GM12878 (cell line): Measurements from ENCODE around the gene IFNLR1. TPM values are rescaled to one million over a fixed set of nuclear protein-coding genes. Genes with fewer than 3 reads are reported as not detected.

ENCODE experiments used
- ATAC-seq: fragments of 200-7000 bp; cut with Tn5 transposase; 3 replicates; pipeline ENCODE4 v1.9.1; 2020; ENCODE audit warnings: mild to moderate bottlenecking, moderate library complexity
- BruUV-seq: library from RNA; stranded (reverse); fragments of 400-500 nt; replicated peaks from 2 replicates; lab custom pipeline; 2021; lab: Mats Ljungman, UMichigan
- CTCF ChIA-PET: fragments of 300-600 bp; sonication (Branson Sonifier 250); formaldehyde crosslinking; extraction: SDS; loops from one replicate; lab custom pipeline; 2021; ENCODE audit warnings: inconsistent platforms; lab: Yijun Ruan, JAX
- POLR2A ChIA-PET: fragments of 350-600 bp; formaldehyde crosslinking; extraction: SDS; loops from one replicate; lab custom pipeline; 2021; ENCODE audit warnings: inconsistent platforms; lab: Charles Lee
- RAD21 ChIA-PET: fragments of 300-600 bp; sonication (Branson Sonifier 250); formaldehyde crosslinking; loops from one replicate; lab custom pipeline; 2023; ENCODE audit warnings: antibody characterized with exemption; ENCODE audit not compliant: unreplicated experiment; lab: Charles Lee
- SMC1A ChIA-PET: fragments of 300-600 bp; sonication (Branson Sonifier 250); formaldehyde crosslinking; loops from one replicate; lab custom pipeline; 2023; ENCODE audit not compliant: unreplicated experiment, uncharacterized antibody; lab: Charles Lee
- DNase-seq: peaks from one replicate; pipeline ENCODE4 v3.0.0-alpha.2; 2011; ENCODE audit warnings: low read depth, low spot score
- FAIRE-seq: peaks from 3 replicates; lab custom pipeline; 2011; peaks lifted over from hg19 to GRCh38; lab: Jason Lieb, UNC
- H2AFZ ChIP-seq: 2 replicates; pipeline ENCODE4 v1.6.0; 2011; ENCODE audit warnings: low read depth, low read length, control low read depth; ENCODE audit not compliant: control insufficient read depth
- H3K27ac ChIP-seq: 2 replicates; pipeline ENCODE4 v1.5.1; 2011; ENCODE audit warnings: control low read depth; ENCODE audit not compliant: control insufficient read depth, insufficient read depth
- H3K27me3 ChIP-seq, 2 experiments: replicated peaks in 1 of 2; 2 replicates each; pipeline versions ENCODE4 v1.6.0 to v1.6.1; 2011; ENCODE audit warnings: low read length in 1 of 2; ENCODE audit not compliant: control insufficient read depth in 2 of 2, insufficient read depth in 2 of 2
- H3K36me3 ChIP-seq, 2 experiments: 2 replicates each; pipeline ENCODE4 v1.5.1; 2011; ENCODE audit warnings: low read length in 1 of 2; ENCODE audit not compliant: control insufficient read depth in 2 of 2, insufficient read depth in 2 of 2
- H3K4me1 ChIP-seq: 2 replicates; pipeline ENCODE4 v1.6.1; 2011; ENCODE audit warnings: mild to moderate bottlenecking, low read length, moderate library complexity, mixed read lengths; ENCODE audit not compliant: control insufficient read depth, insufficient read depth
- H3K4me2 ChIP-seq: 2 replicates; pipeline ENCODE4 v1.6.0; 2011; ENCODE audit warnings: control low read depth; ENCODE audit not compliant: control insufficient read depth, insufficient read depth
- H3K4me3 ChIP-seq: fragments of 200-600 bp; sonication (generic); 2 replicates; pipeline ENCODE4 v1.5.1; 2016
- H3K79me2 ChIP-seq: 2 replicates; pipeline ENCODE4 v1.6.0; 2011; ENCODE audit warnings: low read length; ENCODE audit not compliant: control insufficient read depth, insufficient read depth
- H3K9ac ChIP-seq: 2 replicates; pipeline ENCODE4 v1.8.0; 2011; ENCODE audit warnings: low read length, control low read depth, mixed read lengths; ENCODE audit not compliant: control insufficient read depth, insufficient read depth
- H3K9me3 ChIP-seq: replicated peaks from 3 replicates; pipeline ENCODE4 v1.5.1; 2011; ENCODE audit warnings: mild to moderate bottlenecking, low read length; ENCODE audit not compliant: control insufficient read depth, insufficient read depth
- H4K20me1 ChIP-seq: 2 replicates; pipeline ENCODE4 v1.6.0; 2011; ENCODE audit not compliant: control insufficient read depth, insufficient read depth
- ASH2L ChIP-seq: fragments of 300-600, 200-600 bp; sonication (generic); IDR thresholded peaks from 2 replicates; pipeline ENCODE4 v1.6.1; 2017; ENCODE audit warnings: low read depth, mild to moderate bottlenecking, borderline replicate concordance
- ATF7 ChIP-seq: fragments of 450-650 bp; IDR thresholded peaks from 2 replicates; pipeline ENCODE4 v1.6.1; 2016; ENCODE audit warnings: low read depth, mild to moderate bottlenecking
- CHD1 ChIP-seq: IDR thresholded peaks from 2 replicates; pipeline ENCODE4 v1.6.1; 2012; ENCODE audit warnings: low read depth, low read length, improper control_type of control experiment
- CREM ChIP-seq: IDR thresholded peaks from 2 replicates; pipeline ENCODE4 v1.6.1; 2014; ENCODE audit warnings: antibody characterized with exemption, low read depth
- E2F8 ChIP-seq: fragments of 450-650 bp; IDR thresholded peaks from 2 replicates; pipeline ENCODE4 v1.6.1; 2018; ENCODE audit warnings: mild to moderate bottlenecking, low read depth, moderate library complexity; ENCODE audit not compliant: partially characterized antibody
- IKZF1 ChIP-seq: fragments of 450-650 bp; conservative IDR thresholded peaks from 2 replicates; pipeline ENCODE4 v1.6.1; 2017; ENCODE audit warnings: antibody characterized with exemption, mild to moderate bottlenecking
- IRF4 ChIP-seq: IDR thresholded peaks from 2 replicates; pipeline ENCODE4 v1.6.1; 2011; ENCODE audit warnings: low read depth, low read length
- KLF5 ChIP-seq: fragments of 450-650 bp; IDR thresholded peaks from 2 replicates; pipeline ENCODE4 v1.6.1; 2014; ENCODE audit warnings: mild to moderate bottlenecking; ENCODE audit not compliant: partially characterized antibody
- PAX8 ChIP-seq: fragments of 450-650 bp; IDR thresholded peaks from 2 replicates; pipeline ENCODE4 v1.6.1; 2017; ENCODE audit warnings: mild to moderate bottlenecking, moderate library complexity
- POLR2AphosphoS5 ChIP-seq: IDR thresholded peaks from 2 replicates; pipeline ENCODE4 v1.6.1; 2011; ENCODE audit warnings: mild to moderate bottlenecking, low read length, inconsistent platforms
- RUNX3 ChIP-seq: IDR thresholded peaks from 2 replicates; pipeline ENCODE4 v1.6.1; 2012; ENCODE audit warnings: low read length, inconsistent platforms
- STAT3 ChIP-seq: IDR thresholded peaks from 2 replicates; pipeline ENCODE4 v1.6.1; 2011; ENCODE audit warnings: low read depth, low read length, improper control_type of control experiment
- TARDBP ChIP-seq: IDR thresholded peaks from 2 replicates; pipeline ENCODE4 v1.6.1; 2016; ENCODE audit warnings: borderline replicate concordance
- TBL1XR1 ChIP-seq: IDR thresholded peaks from 2 replicates; pipeline ENCODE4 v1.6.1; 2012; ENCODE audit warnings: low read depth, low read length, improper control_type of control experiment
- WGBS: methylation state at CpG from one replicate; pipeline ENCODE4 v1.1.6; 2016; ENCODE audit warnings: low lambda C conversion rate; ENCODE audit not compliant: insufficient replicate concordance, insufficient coverage; ENCODE audit errors: missing lambda C conversion rate; 5-methylcytosine and 5-hydroxymethylcytosine counted together
- in situ Hi-C: fragments of 300-500 bp; cut with MboI; formaldehyde crosslinking; loops from 9 replicates; pipeline ENCODE4 v1.14.3; 2018; ENCODE audit warnings: mixed read lengths
- intact Hi-C: fragments of 100-400 bp; cut with micrococcal nuclease; formaldehyde crosslinking; loops from one replicate; pipeline ENCODE4 v1.14.2; 2022; ENCODE audit not compliant: unreplicated experiment
- polyA plus RNA-seq, 11 experiments: library from polyadenylated mRNA; depleted of rRNA in 4 of 11; unstranded in 6 of 11; stranded (reverse) in 5 of 11; fragments of >200 nt; fragmentation: Nextera tagmentation in 4 of 11; fragmentation: Illumina TruSeq in 1 of 11; extraction: Ambion mirVana in 4 of 11; extraction: Trizol in 1 of 11; gene quantifications; 1 replicate in 1 of 11; 2 replicates in 10 of 11; pipeline versions ENCODE4 v1.2.1 to v1.2.3, GENCODE V29; 2011 to 2016; ENCODE audit warnings: inconsistent platforms in 2 of 11, missing spikeins in 2 of 11, low read depth in 1 of 11
- total RNA-seq, 4 experiments: library from RNA; depleted of rRNA in 3 of 4; stranded (reverse); fragments of >200 nt in 3 of 4; fragmentation: Illumina TruSeq in 1 of 4; extraction: Trizol in 1 of 4; gene quantifications; 2 replicates each; pipeline versions ENCODE4 v1.2.1 to v1.2.3, GENCODE V29; 2013 to 2021

IFNLR1 gene
- total and polyA plus RNA-seq, 10 of the 15 experiments (the other 5 are each of a cell fraction or from before 2014, with no cell fraction given), result 0.31 to 5.6 (median 3.9) TPM

- CTCF ChIA-PET, result no interaction called here
- no peak overlapping the region for H3K27ac ChIP-seq
- no peaks in the 10 kb centered on the region; the same call in 1 of the 2 replicates for H3K4me1 ChIP-seq
- H3K36me3 ChIP-seq, result no peaks in the 10 kb centered on the region
- no peak overlapping the region for H2AFZ ChIP-seq
- intact Hi-C loops (no loop called here), in situ Hi-C loops (loop anchor here (5.0 kb wide), 1 partner anchor 49 kb away; no protein-coding TSS in a partner anchor)
- BruUV-seq, result no TSS peak
- 54% methylated on average over 7 of the region's 7 CpGs for WGBS
- DNase-seq, result no peak
- peaks cover 0 to 2% of the 10 kb centered on the region in 2 experiments; a peak in 1 of 4 replicates for H3K27me3 ChIP-seq
- H3K4me3 ChIP-seq, result no peak overlapping the region
- POLR2A ChIA-PET, result interaction anchor here (0.6 kb wide), 1 partner anchor 9 kb away, joined by 3 read pairs; no protein-coding TSS in a partner anchor
- no peak for ATAC-seq
- H4K20me1 ChIP-seq, result no peaks in the 10 kb centered on the region
- TF ChIP-seq ATF7 (no peak), IRF4 (no peak), TARDBP (no peak), CREM (no peak)
- H3K79me2 ChIP-seq, result no peaks in the 10 kb centered on the region
- SMC1A ChIA-PET, result no interaction called here
- no peak overlapping the region for H3K9ac ChIP-seq
- RAD21 ChIA-PET, result no interaction called here
- FAIRE-seq, result no peak
- no peak overlapping the region for H3K4me2 ChIP-seq
- H3K9me3 ChIP-seq, result peaks cover 5% of the 10 kb centered on the region; the same call in 2 of the 3 replicates
Observed at GRCh38 chr1:24127801-24128363, 59.2 kb downstream of the IFNLR1 start.

GRCh38 chr1:24127134-24127800, 59.8 kb downstream of the IFNLR1 start:
- Histone ChIP-seq H3K36me3 (no peaks in the 10 kb centered on the region), H3K9me3 (peaks cover 5% of the 10 kb centered on the region; the same call in 2 of the 3 replicates), H4K20me1 (no peaks in the 10 kb centered on the region), H3K4me2 (no peak overlapping the region), H3K4me1 (no peaks in the 10 kb centered on the region; the same call in 1 of the 2 replicates), H3K27ac (no peak overlapping the region), H3K4me3 (no peak overlapping the region), H2AFZ (no peak overlapping the region), H3K9ac (no peak overlapping the region), H3K27me3 (no peaks in the 10 kb centered on the region; a peak in 1 of 4 replicates), H3K79me2 (no peaks in the 10 kb centered on the region)
- DNase-seq, result no peak
- intact Hi-C loops, result no loop called here
- ChIA-PET SMC1A (no interaction called here), POLR2A (interaction anchor here (0.6 kb wide), 1 partner anchor 9 kb away, joined by 3 read pairs; no protein-coding TSS in a partner anchor), RAD21 (interaction anchor here (0.7 kb wide), 1 partner anchor 63 kb away, joined by 3 read pairs; no protein-coding TSS in a partner anchor), CTCF (interaction anchor here (0.6 kb wide), 1 partner anchor 635 kb away, joined by 3 read pairs; no protein-coding TSS in a partner anchor)
- no peak for ATAC-seq
- BruUV-seq, result no TSS peak
- no peak for FAIRE-seq
- in situ Hi-C loops, result loop anchor here (5.0 kb wide), 1 partner anchor 50 kb away; no protein-coding TSS in a partner anchor
- 26% methylated on average over 3 of the region's 3 CpGs for WGBS
- TF ChIP-seq POLR2AphosphoS5 (no peak), TBL1XR1 (no peak), RUNX3 (no peak), IKZF1 (no peak), PAX8 (no peak), KLF5 (no peak), CHD1 (no peak), STAT3 (no peak), ASH2L (no peak), E2F8 (no peak)
